Measurements from ENCODE around the gene COPRS. TPM values are rescaled to one million over a fixed set of nuclear protein-coding genes. Genes with fewer than 3 reads are reported as not detected.

The COPRS gene
- total RNA-seq, 1 donor from 2014 or later, result 35.4 TPM

GRCh38 chr17:31902693-31903092 lies 43.6 kb upstream of the COPRS start:
- TF ChIP-seq CTCF (IDR thresholded peaks at IDR 0.05) (no peak), POLR2AphosphoS5 (IDR thresholded peaks at IDR 0.05; ENCODE audit: insufficient read depth in 1 of 2, low read depth in 1 of 2) (no peak), POLR2A (IDR thresholded peaks at IDR 0.05) (no peak)
- Histone ChIP-seq H3K36me3 (peaks cover 0 to 18% of the 10 kb centered on the region in 2 donors), H3K4me1 (peaks cover 17% of the 10 kb centered on the region), H3K27me3 (no peaks in the 10 kb centered on the region), H3K4me3 (no peak overlapping the region), H3K27ac (no peak overlapping the region), H3K9me3 (no peaks in the 10 kb centered on the region)
- intact Hi-C loops (cut with DNase I), result loop anchor here (10.0 kb wide), 1 partner anchor 468 kb away; no protein-coding TSS in a partner anchor
- no peak for DNase-seq (ENCODE audit: extremely low spot score in 2 of 2)

DNA sequence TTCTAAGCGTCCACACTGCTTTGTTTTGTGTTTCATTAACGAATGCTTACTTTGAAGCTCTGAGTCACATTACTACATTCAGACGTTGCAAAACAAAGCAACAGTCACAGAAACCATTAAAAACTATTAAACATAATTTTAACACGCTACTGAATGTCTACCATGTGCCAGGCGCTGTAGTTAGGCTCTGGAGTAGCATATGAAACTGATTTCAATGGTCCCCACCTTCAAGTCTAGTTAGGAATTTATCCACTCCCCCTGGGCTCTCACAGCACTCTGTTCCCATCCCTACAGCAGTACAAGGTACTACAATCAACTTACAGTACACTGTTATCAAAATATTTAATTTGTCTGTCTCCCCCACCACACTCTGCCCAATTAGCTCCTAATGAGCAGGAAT lies 41.8 kb upstream of the COPRS start:
- Histone ChIP-seq H3K27ac (peak overlapping the region; percentile 60), H3K9me3 (no peaks in the 10 kb centered on the region), H3K36me3 (peaks cover 0 to 33% of the 10 kb centered on the region in 2 donors), H3K4me3 (peak overlapping the region; percentile 69 to 86), H3K27me3 (no peaks in the 10 kb centered on the region), H3K4me1 (peaks cover 17% of the 10 kb centered on the region)
- TF ChIP-seq POLR2A (IDR thresholded peaks at IDR 0.05) (no peak), POLR2AphosphoS5 (IDR thresholded peaks at IDR 0.05; ENCODE audit: insufficient read depth in 1 of 2, low read depth in 1 of 2) (no peak), CTCF (IDR thresholded peaks at IDR 0.05) (no peak)
- DNase-seq (ENCODE audit: extremely low spot score in 2 of 2), result no peak
- intact Hi-C loops (cut with DNase I), result loop anchor here (10.0 kb wide), 1 partner anchor 466 kb away; no protein-coding TSS in a partner anchor

DNA sequence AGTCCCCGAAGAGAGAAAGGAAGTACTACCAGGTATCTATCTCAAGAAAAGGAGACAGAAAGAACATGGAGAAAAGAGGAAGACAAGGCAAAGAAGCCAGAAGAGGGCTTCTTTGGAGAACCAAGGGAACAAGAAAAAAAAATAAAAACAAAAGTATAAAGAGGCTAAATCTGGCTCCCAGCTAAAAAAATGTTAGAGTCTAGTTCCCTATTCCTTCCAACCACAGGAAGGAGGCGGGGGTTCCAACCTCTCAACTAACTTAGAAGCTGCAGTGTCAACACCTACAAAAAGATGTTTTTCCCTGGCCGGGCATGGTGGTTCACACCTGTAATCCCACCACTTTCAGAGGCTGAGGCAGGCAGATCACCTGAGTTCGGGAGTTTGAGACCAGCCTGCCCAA lies 29.1 kb upstream of the COPRS start:
- H3K4me1 ChIP-seq, result no peaks in the 10 kb centered on the region
- peaks cover 6 to 98% of the 10 kb centered on the region in 2 donors for H3K36me3 ChIP-seq
- TF ChIP-seq POLR2AphosphoS5 (IDR thresholded peaks at IDR 0.05; ENCODE audit: insufficient read depth in 1 of 2, low read depth in 1 of 2) (no peak), CTCF (IDR thresholded peaks at IDR 0.05) (no peak), POLR2A (IDR thresholded peaks at IDR 0.05) (no peak)
- no peaks in the 10 kb centered on the region for H3K9me3 ChIP-seq
- no peak overlapping the region for H3K4me3 ChIP-seq
- H3K27me3 ChIP-seq, result no peaks in the 10 kb centered on the region
- H3K27ac ChIP-seq, result no peak overlapping the region
- intact Hi-C loops (cut with DNase I), result no loop called here
- no peak for DNase-seq (ENCODE audit: extremely low spot score in 2 of 2)

DNA sequence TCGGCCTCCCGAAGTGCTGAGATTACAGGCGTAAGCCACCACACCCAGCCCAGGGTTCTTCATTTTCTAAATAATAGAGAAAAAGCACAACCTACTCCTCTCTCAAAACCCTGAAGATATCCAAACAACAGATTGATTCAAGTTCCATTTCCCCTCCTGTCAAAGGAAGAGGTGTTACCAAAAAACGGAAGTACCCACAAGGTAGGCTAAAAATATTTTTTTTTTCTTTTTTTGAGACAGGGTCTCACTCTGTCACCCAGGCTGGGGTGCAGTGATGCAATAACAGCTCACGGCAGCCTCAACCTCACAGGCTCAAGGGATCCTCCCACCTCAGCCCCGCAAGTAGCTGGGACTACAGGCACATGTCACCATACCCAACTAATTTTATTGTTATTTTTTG lies 23.5 kb upstream of the COPRS start:
- Histone ChIP-seq H3K36me3 (peaks cover 6 to 92% of the 10 kb centered on the region in 2 donors), H3K4me3 (no peak overlapping the region), H3K9me3 (no peaks in the 10 kb centered on the region), H3K27ac (no peak overlapping the region), H3K27me3 (no peaks in the 10 kb centered on the region), H3K4me1 (no peaks in the 10 kb centered on the region)
- TF ChIP-seq CTCF (IDR thresholded peaks at IDR 0.05) (no peak), POLR2A (IDR thresholded peaks at IDR 0.05) (no peak), POLR2AphosphoS5 (IDR thresholded peaks at IDR 0.05; ENCODE audit: insufficient read depth in 1 of 2, low read depth in 1 of 2) (no peak)
- intact Hi-C loops (cut with DNase I), result no loop called here
- DNase-seq (ENCODE audit: extremely low spot score in 2 of 2), result no peak

DNA sequence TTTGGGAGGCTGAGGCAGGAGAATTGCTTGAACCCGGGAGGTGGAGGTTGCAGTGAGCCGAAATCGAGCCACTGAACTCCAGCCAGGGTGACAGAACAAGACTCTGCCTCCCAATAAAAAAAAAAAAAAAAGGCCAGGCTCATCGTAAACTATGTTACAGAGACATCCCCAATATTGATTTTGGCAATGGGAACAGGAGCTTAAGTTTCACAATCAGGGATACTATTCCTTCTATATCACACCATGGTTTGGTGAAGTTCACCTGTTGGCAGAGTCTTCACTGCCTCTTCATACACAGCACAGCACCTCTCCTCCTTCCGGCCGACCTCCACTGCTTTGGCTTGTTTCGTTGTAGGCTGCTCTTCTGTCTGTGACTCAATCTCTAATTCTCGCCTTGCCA lies 21.3 kb upstream of the COPRS start:
- no peak for DNase-seq (ENCODE audit: extremely low spot score in 2 of 2)
- no peak overlapping the region for H3K27ac ChIP-seq
- H3K36me3 ChIP-seq, result peaks cover 0 to 89% of the 10 kb centered on the region in 2 donors
- intact Hi-C loops (cut with DNase I), result no loop called here
- no peaks in the 10 kb centered on the region for H3K9me3 ChIP-seq
- TF ChIP-seq CTCF (IDR thresholded peaks at IDR 0.05), result no peak
- no peak for TF ChIP-seq POLR2A (IDR thresholded peaks at IDR 0.05)
- TF ChIP-seq POLR2AphosphoS5 (IDR thresholded peaks at IDR 0.05; ENCODE audit: insufficient read depth in 1 of 2, low read depth in 1 of 2), result no peak
- no peaks in the 10 kb centered on the region for H3K27me3 ChIP-seq
- H3K4me3 ChIP-seq, result no peak overlapping the region
- H3K4me1 ChIP-seq, result no peaks in the 10 kb centered on the region

Data from vagina (tissue), 2 donors.